ENCODE measurements around the gene PAN2. TPM values are rescaled to one million over a fixed set of nuclear protein-coding genes. Genes with fewer than 3 reads are reported as not detected.
"Not testable (repeated sequence)": the region's sequence is repeated elsewhere in the genome, so short reads cannot be mapped to it uniquely, and the experiment has no call there.

Gene PAN2
- total RNA-seq, 1 donor from 2014 or later, result 38.6 TPM

GRCh38 chr12:56288705-56289387, 45.0 kb downstream of the PAN2 start:
- intact Hi-C loops (cut with DNase I), result no loop called here
- no peak for ATAC-seq (ENCODE audit: poor library complexity)
- no peak for DNase-seq

- ATAC-seq (ENCODE audit: poor library complexity) (peak; percentile 25), DNase-seq (no peak)
- intact Hi-C loops (cut with DNase I), result no loop called here
These were observed 47.6 kb downstream of the PAN2 start for GRCh38 chr12:56286044-56286830.

DNA sequence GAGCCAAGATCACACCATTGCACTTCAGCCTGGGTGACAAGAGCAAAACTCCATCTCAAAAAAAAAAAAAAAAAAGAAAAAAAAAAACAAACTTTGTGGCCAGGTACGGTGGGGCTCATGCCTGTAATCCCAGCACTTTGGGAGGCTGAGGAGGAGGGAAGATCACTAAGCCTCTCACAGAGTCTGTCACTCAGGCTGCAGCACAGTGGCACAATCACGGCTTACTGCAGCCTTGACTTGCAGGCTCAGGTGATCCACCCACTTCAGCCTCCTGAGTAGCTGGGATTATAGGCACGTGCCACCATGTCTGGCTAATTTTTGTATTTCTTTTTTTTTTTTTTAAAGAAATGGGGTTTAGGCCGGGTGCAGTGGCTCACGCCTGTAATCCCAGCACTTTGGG, 49.5 kb downstream of the PAN2 start:
- ATAC-seq (ENCODE audit: poor library complexity); DNase-seq; intact Hi-C loops (cut with DNase I): not testable (repeated sequence)

DNA sequence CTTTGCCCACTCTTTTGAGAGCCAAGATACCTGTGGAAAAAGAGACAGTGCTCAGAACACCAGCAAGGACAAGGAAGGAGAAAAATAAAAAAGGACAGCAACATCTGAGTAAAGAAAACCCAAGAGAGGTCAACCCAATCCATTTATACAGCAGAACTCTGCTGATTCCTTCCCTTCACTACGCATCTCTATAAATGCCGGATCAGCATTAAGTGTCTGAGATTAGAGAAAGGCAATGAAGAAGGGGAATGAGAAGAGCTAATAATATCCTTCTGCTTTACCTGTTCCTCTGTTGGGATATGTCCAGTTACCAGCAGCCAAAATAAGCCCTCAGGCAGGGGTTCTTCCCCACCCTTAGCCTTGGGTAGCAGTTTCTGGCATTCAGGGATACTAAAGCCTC, 51.2 kb downstream of the PAN2 start:
- DNase-seq, result no peak
- no peak for ATAC-seq (ENCODE audit: poor library complexity)
- intact Hi-C loops (cut with DNase I), result no loop called here

DNA sequence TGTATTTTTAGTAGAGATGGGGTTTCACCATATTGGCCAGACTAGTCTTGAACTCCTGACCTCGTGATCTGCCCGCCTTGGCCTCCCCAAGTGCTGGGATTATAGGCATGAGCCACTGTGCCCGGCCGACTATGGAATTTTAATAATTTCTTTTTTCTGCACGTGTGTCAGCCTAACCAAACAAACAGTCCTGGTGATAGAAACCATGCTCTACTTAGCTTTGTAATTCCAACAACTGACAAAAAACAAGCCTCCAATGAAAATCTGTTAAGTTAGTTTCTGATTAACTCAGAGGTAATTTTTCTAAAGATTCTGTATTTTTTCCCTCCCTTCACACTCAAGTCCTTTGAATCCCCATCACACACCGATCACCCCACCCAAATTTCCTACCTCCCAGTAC, 51.8 kb downstream of the PAN2 start:
- intact Hi-C loops (cut with DNase I), result no loop called here
- ATAC-seq (ENCODE audit: poor library complexity), result no peak
- DNase-seq, result no peak

DNA sequence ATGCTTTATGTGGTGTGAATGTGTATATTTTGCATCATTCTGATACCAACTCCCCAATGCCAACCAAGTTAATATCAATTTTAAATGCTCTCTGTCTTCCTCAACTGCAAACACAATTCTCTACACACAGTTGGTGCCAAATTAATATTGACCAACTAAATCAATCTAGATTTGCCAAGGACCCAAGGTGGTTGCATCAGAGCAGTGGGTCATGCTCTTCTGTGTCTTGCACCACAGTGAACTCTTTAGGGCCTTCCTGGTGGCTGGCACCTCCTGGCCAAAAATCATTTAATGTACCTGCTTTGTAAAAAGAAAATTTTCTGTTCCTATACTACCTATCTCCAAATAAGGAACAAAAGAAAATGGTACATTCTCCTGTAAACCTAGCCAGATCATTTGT, 53.0 kb downstream of the PAN2 start:
- intact Hi-C loops (cut with DNase I), result no loop called here
- ATAC-seq (ENCODE audit: poor library complexity) (no peak), DNase-seq (no peak)

DNA sequence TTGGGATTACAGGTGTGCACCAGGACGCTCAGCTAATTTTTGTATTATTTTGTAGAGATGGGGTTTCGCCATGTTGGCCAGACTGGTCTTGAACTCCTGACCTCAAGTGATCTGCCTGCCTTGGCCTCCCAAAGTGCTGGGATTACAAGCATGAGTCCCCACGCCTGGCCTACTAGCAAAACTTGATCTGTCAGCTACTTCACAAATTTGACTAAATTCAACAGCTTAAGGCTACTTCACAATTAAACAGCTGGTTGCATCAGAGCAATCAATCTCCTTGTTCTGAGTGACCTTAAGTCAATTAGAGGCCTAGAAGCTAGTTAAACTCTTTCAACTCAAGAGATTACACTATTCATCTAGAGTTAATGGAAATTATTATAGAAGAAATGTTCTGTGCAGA, 54.9 kb downstream of the PAN2 start:
- no peak for DNase-seq
- intact Hi-C loops (cut with DNase I), result no loop called here
- no peak for ATAC-seq (ENCODE audit: poor library complexity)

GRCh38 chr12:56274299-56274698, 59.5 kb downstream of the PAN2 start:
- intact Hi-C loops (cut with DNase I), result no loop called here
- ATAC-seq (ENCODE audit: poor library complexity), result no peak

DNA sequence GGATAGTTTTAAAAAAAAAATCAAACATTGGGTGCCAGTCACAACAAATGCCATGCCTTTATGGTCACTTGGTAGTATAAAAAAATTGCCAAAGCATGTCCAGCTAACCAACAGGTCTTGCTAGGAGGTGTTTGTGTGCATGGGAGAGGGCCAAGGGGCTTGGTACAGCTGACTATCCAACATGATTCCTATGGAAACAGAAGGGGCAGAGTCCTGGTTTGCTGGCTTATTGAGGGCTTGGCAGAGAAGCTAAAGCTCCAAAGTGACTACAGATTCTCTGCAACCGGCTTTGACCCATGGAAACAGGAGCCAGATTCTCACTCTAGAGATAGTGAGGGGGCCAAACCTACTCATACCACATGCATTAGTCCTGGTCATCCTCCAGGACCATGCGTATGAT, 61.3 kb downstream of the PAN2 start:
- intact Hi-C loops (cut with DNase I); ATAC-seq (ENCODE audit: poor library complexity): not testable (repeated sequence)

More at GRCh38 chr12:56274299-56274698, 59.5 kb downstream of the PAN2 start:
- DNase-seq, result no peak

GRCh38 chr12:56271031-56271430, 62.8 kb downstream of the PAN2 start:
- DNase-seq, result no peak
- intact Hi-C loops (cut with DNase I), result no loop called here

More for the DNA sequence above, 61.3 kb downstream of the PAN2 start:
- DNase-seq, result not testable (repeated sequence)

DNA sequence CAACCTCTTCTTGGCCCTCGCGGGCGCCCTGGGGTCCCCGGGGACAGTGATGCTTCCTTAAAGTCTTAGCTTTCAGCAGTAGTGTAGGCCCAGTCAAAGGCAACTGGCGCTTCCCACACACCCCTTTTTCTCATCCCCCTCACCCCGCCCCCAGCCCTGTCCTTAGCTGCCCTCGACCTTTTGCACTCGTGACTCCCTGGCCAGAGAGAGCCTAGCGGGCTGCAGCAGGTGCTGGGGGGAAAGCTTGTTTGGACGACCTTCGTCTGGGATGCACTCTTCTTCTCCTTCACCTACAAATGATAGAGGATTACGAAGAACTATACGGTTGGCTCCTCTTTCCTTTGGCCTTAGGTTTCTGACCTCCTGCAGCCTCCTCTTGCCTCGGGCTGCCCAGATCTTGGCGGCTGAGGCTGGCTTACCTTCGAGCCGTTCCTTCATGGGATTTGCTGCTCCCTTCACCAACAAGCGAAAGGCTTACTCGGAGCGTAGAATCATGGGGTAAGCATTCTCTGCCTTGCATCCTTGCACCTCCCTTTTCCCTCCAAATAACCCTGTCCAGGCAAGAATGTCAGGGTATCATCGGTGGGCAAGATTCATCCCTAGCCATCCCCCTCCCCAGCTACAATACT, 66.2 kb downstream of the PAN2 start:
- DNase-seq, result no peak
- intact Hi-C loops (cut with DNase I), result no loop called here
- ATAC-seq (ENCODE audit: poor library complexity), result peak; percentile 54

More at GRCh38 chr12:56271031-56271430, 62.8 kb downstream of the PAN2 start:
- peak; percentile 55 for ATAC-seq (ENCODE audit: poor library complexity)

DNA sequence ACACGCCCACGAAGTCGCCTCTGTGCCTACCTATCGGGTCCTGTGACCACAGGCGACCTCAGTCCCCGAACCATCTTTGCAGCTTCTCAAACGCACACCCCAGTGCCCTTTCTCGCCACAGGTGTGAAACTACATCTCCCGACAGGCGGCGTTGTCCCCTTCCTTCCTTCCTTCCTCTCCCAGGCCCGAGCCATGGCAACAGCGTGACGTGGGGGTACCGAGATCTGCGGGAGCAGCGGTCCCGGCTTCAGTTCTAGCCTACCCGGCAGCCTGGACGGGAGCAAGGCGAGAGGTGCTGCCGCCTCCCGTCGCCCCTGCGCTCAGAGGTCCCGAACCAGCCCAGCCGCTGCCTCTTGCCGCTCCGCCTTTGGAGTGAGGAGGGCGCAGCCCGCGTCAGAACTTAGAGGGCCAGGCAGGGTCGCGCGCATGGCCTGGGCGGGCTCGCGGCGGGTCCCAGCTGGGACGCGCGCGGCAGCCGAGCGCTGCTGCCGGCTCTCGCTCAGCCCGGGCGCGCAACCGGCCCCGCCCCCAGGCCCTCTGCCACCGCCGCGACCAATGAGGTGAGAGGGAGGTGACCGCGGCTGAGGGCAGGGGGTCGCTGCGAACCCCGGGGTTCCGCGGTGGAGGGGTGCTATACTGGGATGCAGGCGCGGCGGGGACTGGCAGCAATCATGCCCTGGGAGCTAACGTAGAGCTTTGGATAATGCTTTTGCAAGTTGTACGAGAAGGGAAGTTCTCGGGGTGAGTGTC, 66.9 kb downstream of the PAN2 start, which contains the start of gene COQ10A:
COQ10A (plus strand) TSS at position 250 of the 750 bp plus-strand sequence; CDS start at position 427, 177 bp downstream.
- ATAC-seq (ENCODE audit: poor library complexity) (peak; percentile 93), DNase-seq (peak; percentile 94)
- intact Hi-C loops (cut with DNase I), result no loop called here

Other genes with a start within 250 kb of the PAN2 start
- 68.0 TPM for gene PA2G4, start 229.4 kb downstream of the PAN2 start, total RNA-seq
- 1,888 TPM for gene RPL41, start 217.4 kb downstream of the PAN2 start, total RNA-seq
- 5.8 TPM for gene ZC3H10, start 215.7 kb downstream of the PAN2 start, total RNA-seq
- 27.0 TPM for gene ESYT1, start 205.7 kb downstream of the PAN2 start, total RNA-seq
- 42.7 TPM for gene MYL6B, start 181.4 kb downstream of the PAN2 start, total RNA-seq
- 513 TPM for gene MYL6, start 175.6 kb downstream of the PAN2 start, total RNA-seq
- 63.4 TPM for gene SMARCC2, start 144.5 kb downstream of the PAN2 start, total RNA-seq
- 48.1 TPM for gene RNF41, start 112.1 kb downstream of the PAN2 start, total RNA-seq
- gene NABP2, start 109.7 kb downstream of the PAN2 start, total RNA-seq, result 18.8 TPM
- gene SLC39A5, start 103.9 kb downstream of the PAN2 start, total RNA-seq, result not detected
- 24.6 TPM for gene ANKRD52, start 75.6 kb downstream of the PAN2 start, total RNA-seq
- gene COQ10A, start 67.1 kb downstream of the PAN2 start, total RNA-seq, result 153 TPM
- gene CS, start 33.7 kb downstream of the PAN2 start, total RNA-seq, result 779 TPM
- gene CNPY2, start 18.0 kb downstream of the PAN2 start, total RNA-seq, result 31.2 TPM
- gene IL23A, start 4.9 kb upstream of the PAN2 start, total RNA-seq, result not detected
- gene STAT2, start 26.1 kb upstream of the PAN2 start, total RNA-seq, result 28.3 TPM
- gene APOF, start 28.9 kb upstream of the PAN2 start, total RNA-seq, result not detected
- gene TIMELESS, start 115.4 kb upstream of the PAN2 start, total RNA-seq, result 2.7 TPM
- not detected for gene MIP, start 120.7 kb upstream of the PAN2 start, total RNA-seq
- gene SPRYD4, start 134.6 kb upstream of the PAN2 start, total RNA-seq, result 2.9 TPM
- 0.40 TPM for gene GLS2, start 154.2 kb upstream of the PAN2 start, total RNA-seq
- 25.0 TPM for gene RBMS2, start 187.8 kb upstream of the PAN2 start, total RNA-seq

Data from Right ventricle myocardium superior (tissue), 1 donor.